Measurements from ENCODE around the gene XXYLT1.
"Not testable (repeated sequence)": the region's sequence is repeated elsewhere in the genome, so short reads cannot be mapped to it uniquely, and the experiment has no call there.

XXYLT1 gene

GRCh38 chr3:195219351-195220230 lies 51.4 kb downstream of the XXYLT1 start:
- no peak for TF ChIP-seq CTCF (IDR thresholded peaks at IDR 0.05; ENCODE audit: low read depth, low read length, missing control alignments)
- H3K4me3 ChIP-seq (ENCODE audit: low read depth, low read length): no peak overlapping the region
- no peak for DNase-seq (ENCODE audit: low read depth)

- not testable (repeated sequence) for DNase-seq (ENCODE audit: low read depth); H3K4me3 ChIP-seq (ENCODE audit: low read depth, low read length)
Observed at GRCh38 chr3:195218331-195218730, 52.6 kb downstream of the XXYLT1 start.

GRCh38 chr3:195215576-195215975 lies 55.4 kb downstream of the XXYLT1 start:
- H3K4me3 ChIP-seq (ENCODE audit: low read depth, low read length): not testable (repeated sequence)

GRCh38 chr3:195214381-195214780 lies 56.6 kb downstream of the XXYLT1 start:
- no peak for TF ChIP-seq CTCF (IDR thresholded peaks at IDR 0.05; ENCODE audit: low read depth, low read length, missing control alignments)
- DNase-seq (ENCODE audit: low read depth): no peak
- no peak overlapping the region for H3K4me3 ChIP-seq (ENCODE audit: low read depth, low read length)

More at GRCh38 chr3:195215576-195215975, 55.4 kb downstream of the XXYLT1 start:
- not testable (repeated sequence) for DNase-seq (ENCODE audit: low read depth)

- H3K4me3 ChIP-seq (ENCODE audit: low read depth, low read length): no peak overlapping the region
- no peak for DNase-seq (ENCODE audit: low read depth)
- no peak for TF ChIP-seq CTCF (IDR thresholded peaks at IDR 0.05; ENCODE audit: low read depth, low read length, missing control alignments)
Observed at GRCh38 chr3:195213639-195214315, 57.2 kb downstream of the XXYLT1 start.

- no peak for DNase-seq (ENCODE audit: low read depth)
- no peak for TF ChIP-seq CTCF (IDR thresholded peaks at IDR 0.05; ENCODE audit: low read depth, low read length, missing control alignments)
- H3K4me3 ChIP-seq (ENCODE audit: low read depth, low read length): no peak overlapping the region
Observed at GRCh38 chr3:195212749-195213375, 58.1 kb downstream of the XXYLT1 start.

GRCh38 chr3:195212033-195212748 lies 58.8 kb downstream of the XXYLT1 start:
- DNase-seq (ENCODE audit: low read depth): no peak
- TF ChIP-seq CTCF (IDR thresholded peaks at IDR 0.05; ENCODE audit: low read depth, low read length, missing control alignments): no peak
- no peak overlapping the region for H3K4me3 ChIP-seq (ENCODE audit: low read depth, low read length)
